ENCODE measurements around the gene TAX1BP3. TPM values are rescaled to one million over a fixed set of nuclear protein-coding genes. Genes with fewer than 3 reads are reported as not detected.
A peak's percentile ranks its signal among the peaks of the same experiment; 100 is the strongest.

Gene TAX1BP3
- total RNA-seq, 2 experiments from 2014 or later, result 23.7 to 24.5 TPM

GRCh38 chr17:3695723-3696411 lies 27.5 kb upstream of the TAX1BP3 start, which contains the start of gene P2RX5:
Gene P2RX5 (minus strand): TSS chr17:3696155. CDS start chr17:3696005, 150 bp downstream.
- intact Hi-C loops (cut with micrococcal nuclease), result loop anchor here (1.0 kb wide), 1 partner anchor 15 kb away; no protein-coding TSS in a partner anchor
- Mint-ChIP-seq H3K4me1 (ENCODE audit: low read depth) (peaks cover 20% of the 10 kb centered on the region), H3K27ac (peak within 1 kb of the TSS; percentile 76), H3K9me3 (peaks cover 8% of the 10 kb centered on the region), H3K4me3 (peak within 1 kb of the TSS; percentile 87), H3K36me3 (peaks cover 3% of the 10 kb centered on the region), H3K27me3 (no peaks in the 10 kb centered on the region)
- CTCF ChIA-PET, result interaction anchor here (0.6 to 3.4 kb wide), 7 partner anchors 13 to 150 kb away, joined by 3 to 23 read pairs (median 5); partner anchors contain the start of gene NCBP3
- peak; percentile 56 for DNase-seq
- POLR2A ChIA-PET, result interaction anchor here (1.1 to 4.3 kb wide), 4 partner anchors 9 to 65 kb away, joined by 3 to 24 read pairs (median 8); partner anchors contain the start of gene HASPIN

GRCh38 chr17:3695129-3695722 lies 26.8 kb upstream of the TAX1BP3 start:
- CTCF ChIA-PET, result interaction anchor here (0.6 to 3.4 kb wide), 7 partner anchors 12 to 151 kb away, joined by 3 to 23 read pairs (median 5); partner anchors contain the start of genes HASPIN and NCBP3
- Mint-ChIP-seq H3K36me3 (peaks cover 6% of the 10 kb centered on the region), H3K9me3 (peaks cover 8% of the 10 kb centered on the region), H3K27me3 (no peaks in the 10 kb centered on the region), H3K4me1 (ENCODE audit: low read depth) (peaks cover 20% of the 10 kb centered on the region), H3K27ac (peak overlapping the region; percentile 71), H3K4me3 (peak overlapping the region; percentile 84)
- POLR2A ChIA-PET, result interaction anchor here (1.1 to 4.3 kb wide), 4 partner anchors 10 to 65 kb away, joined by 3 to 24 read pairs (median 8); partner anchors contain the start of gene HASPIN
- intact Hi-C loops (cut with micrococcal nuclease), result loop anchor here (1.0 kb wide), 1 partner anchor 16 kb away; no protein-coding TSS in a partner anchor
- peak; percentile 20 for DNase-seq

- intact Hi-C loops (cut with micrococcal nuclease), result no loop called here
- Mint-ChIP-seq H3K36me3 (peaks cover 9% of the 10 kb centered on the region), H3K27me3 (no peaks in the 10 kb centered on the region), H3K4me3 (peak overlapping the region; percentile 84), H3K9me3 (peaks cover 8% of the 10 kb centered on the region), H3K27ac (peak overlapping the region; percentile 51), H3K4me1 (ENCODE audit: low read depth) (peaks cover 20% of the 10 kb centered on the region)
- ChIA-PET POLR2A (interaction anchor here (0.7 to 4.3 kb wide), 3 partner anchors 11 to 70 kb away, joined by 3 to 24 read pairs (median 3); no protein-coding TSS in a partner anchor), CTCF (interaction anchor here (2.4 to 3.4 kb wide), 2 partner anchors 11 to 17 kb away, joined by 7 to 23 read pairs; no protein-coding TSS in a partner anchor)
- peak; percentile 81 for DNase-seq
Observed at GRCh38 chr17:3693829-3694231, 25.5 kb upstream of the TAX1BP3 start.

GRCh38 chr17:3693141-3693540 lies 24.8 kb upstream of the TAX1BP3 start:
- Mint-ChIP-seq H3K27ac (no peak overlapping the region), H3K4me1 (ENCODE audit: low read depth) (peaks cover 20% of the 10 kb centered on the region), H3K4me3 (no peak overlapping the region), H3K27me3 (no peaks in the 10 kb centered on the region), H3K36me3 (peaks cover 9% of the 10 kb centered on the region), H3K9me3 (peaks cover 6% of the 10 kb centered on the region)
- no peak for DNase-seq
- POLR2A ChIA-PET, result interaction anchor here (0.7 kb wide), 1 partner anchor 70 kb away, joined by 3 read pairs; no protein-coding TSS in a partner anchor
- CTCF ChIA-PET, result interaction anchor here (2.4 to 3.4 kb wide), 2 partner anchors 10 to 18 kb away, joined by 7 to 23 read pairs; no protein-coding TSS in a partner anchor
- intact Hi-C loops (cut with micrococcal nuclease), result no loop called here

- Mint-ChIP-seq H3K9me3 (no peaks in the 10 kb centered on the region), H3K27ac (no peak overlapping the region), H3K4me3 (no peak overlapping the region), H3K27me3 (no peaks in the 10 kb centered on the region), H3K36me3 (peaks cover 9% of the 10 kb centered on the region), H3K4me1 (ENCODE audit: low read depth) (peaks cover 20% of the 10 kb centered on the region)
- intact Hi-C loops (cut with micrococcal nuclease), result no loop called here
- ChIA-PET POLR2A (no interaction called here), CTCF (interaction anchor here (0.7 to 2.4 kb wide), 2 partner anchors 19 to 90 kb away, joined by 3 to 7 read pairs; no protein-coding TSS in a partner anchor)
- DNase-seq, result no peak
Observed at GRCh38 chr17:3692346-3692745, 24.0 kb upstream of the TAX1BP3 start.

- intact Hi-C loops (cut with micrococcal nuclease), result no loop called here
- no peak for DNase-seq
- H3K27ac Mint-ChIP-seq, result no peak overlapping the region
- peaks cover 9% of the 10 kb centered on the region for H3K36me3 Mint-ChIP-seq
- peaks cover 19% of the 10 kb centered on the region for H3K4me1 Mint-ChIP-seq (ENCODE audit: low read depth)
- no peaks in the 10 kb centered on the region for H3K9me3 Mint-ChIP-seq
- ChIA-PET CTCF (interaction anchor here (0.7 kb wide), 1 partner anchor 89 kb away, joined by 3 read pairs; no protein-coding TSS in a partner anchor), POLR2A (no interaction called here)
- H3K27me3 Mint-ChIP-seq, result no peaks in the 10 kb centered on the region
- H3K4me3 Mint-ChIP-seq, result no peak overlapping the region
Observed at GRCh38 chr17:3691617-3692067, 23.3 kb upstream of the TAX1BP3 start.

GRCh38 chr17:3690094-3690715 lies 21.8 kb upstream of the TAX1BP3 start:
- intact Hi-C loops (cut with micrococcal nuclease), result no loop called here
- Mint-ChIP-seq H3K4me3 (no peak overlapping the region), H3K4me1 (ENCODE audit: low read depth) (peaks cover 17% of the 10 kb centered on the region), H3K9me3 (no peaks in the 10 kb centered on the region), H3K27me3 (no peaks in the 10 kb centered on the region), H3K27ac (no peak overlapping the region), H3K36me3 (peaks cover 9% of the 10 kb centered on the region)
- ChIA-PET CTCF (no interaction called here), POLR2A (no interaction called here)
- no peak for DNase-seq

GRCh38 chr17:3689262-3690093 lies 21.1 kb upstream of the TAX1BP3 start:
- Mint-ChIP-seq H3K4me1 (ENCODE audit: low read depth) (peaks cover 12% of the 10 kb centered on the region), H3K27ac (no peak overlapping the region), H3K4me3 (no peak overlapping the region), H3K36me3 (peaks cover 9% of the 10 kb centered on the region), H3K27me3 (no peaks in the 10 kb centered on the region), H3K9me3 (no peaks in the 10 kb centered on the region)
- ChIA-PET POLR2A (no interaction called here), CTCF (no interaction called here)
- DNase-seq, result no peak
- intact Hi-C loops (cut with micrococcal nuclease), result no loop called here

- intact Hi-C loops (cut with micrococcal nuclease), result no loop called here
- Mint-ChIP-seq H3K4me1 (ENCODE audit: low read depth) (peaks cover 7% of the 10 kb centered on the region), H3K9me3 (no peaks in the 10 kb centered on the region), H3K36me3 (peaks cover 9% of the 10 kb centered on the region), H3K27ac (no peak overlapping the region), H3K4me3 (no peak overlapping the region), H3K27me3 (no peaks in the 10 kb centered on the region)
- CTCF ChIA-PET, result no interaction called here
- POLR2A ChIA-PET, result no interaction called here
- DNase-seq, result no peak
Observed at GRCh38 chr17:3688852-3689261, 20.5 kb upstream of the TAX1BP3 start.

GRCh38 chr17:3688027-3688553 lies 19.7 kb upstream of the TAX1BP3 start:
- H3K4me3 Mint-ChIP-seq, result no peak overlapping the region
- H3K27me3 Mint-ChIP-seq, result no peaks in the 10 kb centered on the region
- peaks cover 9% of the 10 kb centered on the region for H3K36me3 Mint-ChIP-seq
- POLR2A ChIA-PET, result no interaction called here
- no peak overlapping the region for H3K27ac Mint-ChIP-seq
- no peaks in the 10 kb centered on the region for H3K9me3 Mint-ChIP-seq
- CTCF ChIA-PET, result no interaction called here
- intact Hi-C loops (cut with micrococcal nuclease), result no loop called here
- H3K4me1 Mint-ChIP-seq (ENCODE audit: low read depth), result peaks cover 6% of the 10 kb centered on the region
- no peak for DNase-seq

GRCh38 chr17:3685174-3685573 lies 16.8 kb upstream of the TAX1BP3 start:
- no peak overlapping the region for H3K4me3 Mint-ChIP-seq
- no peak overlapping the region for H3K27ac Mint-ChIP-seq
- CTCF ChIA-PET, result interaction anchor here (0.7 to 1.0 kb wide), 2 partner anchors 50 to 143 kb away, joined by 3 read pairs; no protein-coding TSS in a partner anchor

More at GRCh38 chr17:3685174-3685573, 16.8 kb upstream of the TAX1BP3 start:
- Mint-ChIP-seq H3K36me3 (peaks cover 3% of the 10 kb centered on the region), H3K27me3 (no peaks in the 10 kb centered on the region), H3K4me1 (ENCODE audit: low read depth) (peaks cover 17% of the 10 kb centered on the region), H3K9me3 (no peaks in the 10 kb centered on the region)
- POLR2A ChIA-PET, result no interaction called here
- no peak for DNase-seq
- intact Hi-C loops (cut with micrococcal nuclease), result no loop called here

Data from activated CD4-positive, alpha-beta memory T cell treated with anti-CD3 and anti-CD28 coated beads for 36 hours (primary cell).